ENCODE data around the gene BRK1.
"Not testable (repeated sequence)": the region's sequence is repeated elsewhere in the genome, so short reads cannot be mapped to it uniquely, and the experiment has no call there.

The BRK1 gene

DNA sequence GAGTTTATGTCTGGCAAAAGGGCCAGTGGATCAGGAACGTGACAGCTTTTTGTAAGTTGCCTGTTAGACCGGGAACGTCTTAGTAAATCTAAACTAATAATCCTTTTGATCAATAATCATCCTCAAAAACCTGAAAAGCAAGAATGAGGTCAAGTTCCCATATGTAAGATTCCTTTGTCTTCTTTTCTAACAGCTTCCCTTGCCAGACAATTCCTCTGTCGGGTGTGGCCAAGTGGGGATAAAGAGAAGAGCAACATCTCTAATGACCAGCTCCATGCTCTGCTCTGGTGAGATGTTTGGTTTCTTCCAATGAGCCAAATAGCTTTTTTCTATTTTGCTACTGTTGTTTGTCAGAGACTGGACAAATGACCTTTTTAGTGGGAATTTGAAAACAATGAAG, 27.2 kb upstream of the BRK1 start:
- H3K4me2 ChIP-seq = no peak overlapping the region
- no peaks in the 10 kb centered on the region for H3K4me1 ChIP-seq (ENCODE audit: low read depth, poor library complexity, severe bottlenecking)
- no peak overlapping the region for H3K27ac ChIP-seq
- no peak overlapping the region for H3K9ac ChIP-seq
- no peaks in the 10 kb centered on the region for H3K36me3 ChIP-seq (ENCODE audit: insufficient read depth)
- no peaks in the 10 kb centered on the region for H3K79me2 ChIP-seq (ENCODE audit: insufficient read depth, low read depth)
- H3K4me3 ChIP-seq (IDR thresholded peaks at IDR 0.05; ENCODE audit: insufficient read depth, low read depth, low read length) = no peak overlapping the region
- H3K27me3 ChIP-seq (ENCODE audit: insufficient read depth, low read depth) = no peaks in the 10 kb centered on the region
- no peak for TF ChIP-seq CTCF (conservative IDR thresholded peaks at IDR 0.05; ENCODE audit: low read depth, low read length)
- H2AFZ ChIP-seq (ENCODE audit: low read depth) = no peak overlapping the region
- H4K20me1 ChIP-seq (ENCODE audit: insufficient read depth) = no peaks in the 10 kb centered on the region

- H3K27me3 ChIP-seq (ENCODE audit: insufficient read depth, low read depth) = no peaks in the 10 kb centered on the region
- no peak for TF ChIP-seq CTCF (conservative IDR thresholded peaks at IDR 0.05; ENCODE audit: low read depth, low read length)
- no peak overlapping the region for H3K4me2 ChIP-seq
- H4K20me1 ChIP-seq (ENCODE audit: insufficient read depth) = no peaks in the 10 kb centered on the region
- no peak overlapping the region for H3K27ac ChIP-seq
- H2AFZ ChIP-seq (ENCODE audit: low read depth) = no peak overlapping the region
- H3K4me3 ChIP-seq (IDR thresholded peaks at IDR 0.05; ENCODE audit: insufficient read depth, low read depth, low read length) = no peak overlapping the region
- H3K4me1 ChIP-seq (ENCODE audit: low read depth, poor library complexity, severe bottlenecking) = no peaks in the 10 kb centered on the region
- H3K9ac ChIP-seq = no peak overlapping the region
- no peaks in the 10 kb centered on the region for H3K36me3 ChIP-seq (ENCODE audit: insufficient read depth)
- H3K79me2 ChIP-seq (ENCODE audit: insufficient read depth, low read depth) = no peaks in the 10 kb centered on the region
Measured at GRCh38 chr3:10090179-10090578, 25.3 kb upstream of the BRK1 start.

DNA sequence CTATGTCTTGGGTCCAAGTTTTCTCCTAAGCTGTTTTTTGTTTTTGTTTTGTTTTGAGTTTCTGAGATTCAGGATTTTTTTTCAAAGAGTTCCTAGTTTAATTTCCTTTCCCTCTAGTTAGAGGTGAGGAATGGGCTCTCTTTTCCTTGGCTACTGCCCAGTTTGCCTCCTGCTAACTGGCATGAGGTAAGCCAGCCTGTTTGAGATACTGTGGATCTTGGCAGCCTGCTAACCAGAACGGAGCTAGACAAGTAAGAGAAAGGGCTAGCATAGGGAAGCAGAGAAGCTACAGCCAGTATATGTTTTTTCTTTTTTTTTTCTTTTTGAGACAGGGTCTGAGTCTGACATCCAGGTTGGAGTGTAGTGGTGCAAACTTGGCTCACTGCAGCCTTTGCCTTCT, 24.7 kb upstream of the BRK1 start:
- H3K36me3 ChIP-seq (ENCODE audit: insufficient read depth); H3K9ac ChIP-seq: not testable (repeated sequence)

GRCh38 chr3:10091387-10091786, 24.1 kb upstream of the BRK1 start:
- H3K27ac ChIP-seq; H4K20me1 ChIP-seq (ENCODE audit: insufficient read depth); H3K79me2 ChIP-seq (ENCODE audit: insufficient read depth, low read depth); H2AFZ ChIP-seq (ENCODE audit: low read depth); H3K9ac ChIP-seq; H3K4me2 ChIP-seq; H3K27me3 ChIP-seq (ENCODE audit: insufficient read depth, low read depth); H3K4me1 ChIP-seq (ENCODE audit: low read depth, poor library complexity, severe bottlenecking); H3K36me3 ChIP-seq (ENCODE audit: insufficient read depth); H3K4me3 ChIP-seq (IDR thresholded peaks at IDR 0.05; ENCODE audit: insufficient read depth, low read depth, low read length): not testable (repeated sequence)

More for the DNA sequence above, 24.7 kb upstream of the BRK1 start:
- not testable (repeated sequence) for H3K4me3 ChIP-seq (IDR thresholded peaks at IDR 0.05; ENCODE audit: insufficient read depth, low read depth, low read length); H3K79me2 ChIP-seq (ENCODE audit: insufficient read depth, low read depth); H3K27ac ChIP-seq; H3K4me2 ChIP-seq; H2AFZ ChIP-seq (ENCODE audit: low read depth); H4K20me1 ChIP-seq (ENCODE audit: insufficient read depth); H3K4me1 ChIP-seq (ENCODE audit: low read depth, poor library complexity, severe bottlenecking); H3K27me3 ChIP-seq (ENCODE audit: insufficient read depth, low read depth)

- no peak overlapping the region for H3K4me2 ChIP-seq
- H3K9ac ChIP-seq = no peak overlapping the region
- H3K27ac ChIP-seq = no peak overlapping the region
- no peaks in the 10 kb centered on the region for H3K4me1 ChIP-seq (ENCODE audit: low read depth, poor library complexity, severe bottlenecking)
- H3K79me2 ChIP-seq (ENCODE audit: insufficient read depth, low read depth) = no peaks in the 10 kb centered on the region
- no peak for TF ChIP-seq CTCF (conservative IDR thresholded peaks at IDR 0.05; ENCODE audit: low read depth, low read length)
- H3K36me3 ChIP-seq (ENCODE audit: insufficient read depth) = no peaks in the 10 kb centered on the region
- no peaks in the 10 kb centered on the region for H4K20me1 ChIP-seq (ENCODE audit: insufficient read depth)
- H2AFZ ChIP-seq (ENCODE audit: low read depth) = no peak overlapping the region
- H3K27me3 ChIP-seq (ENCODE audit: insufficient read depth, low read depth) = no peaks in the 10 kb centered on the region
- H3K4me3 ChIP-seq (IDR thresholded peaks at IDR 0.05; ENCODE audit: insufficient read depth, low read depth, low read length) = no peak overlapping the region
Measured at GRCh38 chr3:10093678-10094077, 21.8 kb upstream of the BRK1 start.

All from KMS-11 (cell line).